ENCODE results near the gene KCNF1. TPM values are rescaled to one million over a fixed set of nuclear protein-coding genes. Genes with fewer than 3 reads are reported as not detected.

KCNF1 gene
- polyA plus RNA-seq, 1 donor from 2014 or later = 11.4 TPM

GRCh38 chr2:10905006-10905861 lies 6.5 kb upstream of the KCNF1 start:
- H3K79me2 ChIP-seq (replicated peaks; ENCODE audit: insufficient read depth, low read length) = no peaks in the 10 kb centered on the region
- H2AFZ ChIP-seq (ENCODE audit: low read depth, low read length) = no peak overlapping the region
- no peak overlapping the region for H3K4me2 ChIP-seq (ENCODE audit: low read length)
- no peaks in the 10 kb centered on the region for H3K27me3 ChIP-seq (ENCODE audit: insufficient read depth, low read depth, low read length)
- H3K9ac ChIP-seq (ENCODE audit: low read length) = no peak overlapping the region
- no peaks in the 10 kb centered on the region for H3F3A ChIP-seq (ENCODE audit: insufficient read depth, low read length, poor library complexity, severe bottlenecking)
- no peak overlapping the region for H3K4me3 ChIP-seq (ENCODE audit: low read length)
- H4K20me1 ChIP-seq (ENCODE audit: insufficient read depth) = no peaks in the 10 kb centered on the region
- H3K27ac ChIP-seq (ENCODE audit: low read length) = no peak overlapping the region
- H3K36me3 ChIP-seq (ENCODE audit: insufficient read depth, low read length) = no peaks in the 10 kb centered on the region
- H3K9me2 ChIP-seq (ENCODE audit: insufficient read depth, low read length) = no peaks in the 10 kb centered on the region
- no peak for TF ChIP-seq EZH2 (IDR thresholded peaks at IDR 0.05; ENCODE audit: borderline replicate concordance, insufficient read depth, low read length, poor library complexity, severe bottlenecking)
- TF ChIP-seq SMC3 (conservative IDR thresholded peaks at IDR 0.05; ENCODE audit: poor library complexity) = no peak
- no peak for TF ChIP-seq REST (IDR thresholded peaks at IDR 0.05; ENCODE audit: borderline replicate concordance)
- no peak for TF ChIP-seq MXI1 (conservative IDR thresholded peaks at IDR 0.05; ENCODE audit: poor library complexity, severe bottlenecking)
- no peak for TF ChIP-seq RAD21 (conservative IDR thresholded peaks at IDR 0.05)
- TF ChIP-seq CTCF (IDR thresholded peaks at IDR 0.05; ENCODE audit: poor library complexity, severe bottlenecking) = no peak
- no peak for TF ChIP-seq TAF1 (IDR thresholded peaks at IDR 0.05; ENCODE audit: low read depth)
- TF ChIP-seq POLR2AphosphoS5 (IDR thresholded peaks at IDR 0.05) = no peak
- TF ChIP-seq EP300 (conservative IDR thresholded peaks at IDR 0.05; ENCODE audit: poor library complexity, severe bottlenecking) = no peak
- H3K9me3 ChIP-seq (ENCODE audit: low read length) = no peaks in the 10 kb centered on the region

- no peak overlapping the region for H3K4me3 ChIP-seq (ENCODE audit: low read length)
- TF ChIP-seq EZH2 (IDR thresholded peaks at IDR 0.05; ENCODE audit: borderline replicate concordance, insufficient read depth, low read length, poor library complexity, severe bottlenecking) (no peak), SMC3 (conservative IDR thresholded peaks at IDR 0.05; ENCODE audit: poor library complexity) (no peak), REST (IDR thresholded peaks at IDR 0.05; ENCODE audit: borderline replicate concordance) (no peak), RAD21 (conservative IDR thresholded peaks at IDR 0.05) (no peak), MXI1 (conservative IDR thresholded peaks at IDR 0.05; ENCODE audit: poor library complexity, severe bottlenecking) (no peak), POLR2AphosphoS5 (IDR thresholded peaks at IDR 0.05) (no peak), EP300 (conservative IDR thresholded peaks at IDR 0.05; ENCODE audit: poor library complexity, severe bottlenecking) (no peak), TAF1 (IDR thresholded peaks at IDR 0.05; ENCODE audit: low read depth) (no peak), CTCF (IDR thresholded peaks at IDR 0.05; ENCODE audit: poor library complexity, severe bottlenecking) (no peak)
- H3K79me2 ChIP-seq (replicated peaks; ENCODE audit: insufficient read depth, low read length) = no peaks in the 10 kb centered on the region
- no peaks in the 10 kb centered on the region for H4K20me1 ChIP-seq (ENCODE audit: insufficient read depth)
- no peaks in the 10 kb centered on the region for H3K9me2 ChIP-seq (ENCODE audit: insufficient read depth, low read length)
- H3K9me3 ChIP-seq (ENCODE audit: low read length) = no peaks in the 10 kb centered on the region
- no peak overlapping the region for H3K27ac ChIP-seq (ENCODE audit: low read length)
- H3K36me3 ChIP-seq (ENCODE audit: insufficient read depth, low read length) = no peaks in the 10 kb centered on the region
- H3F3A ChIP-seq (ENCODE audit: insufficient read depth, low read length, poor library complexity, severe bottlenecking) = no peaks in the 10 kb centered on the region
- H3K4me2 ChIP-seq (ENCODE audit: low read length) = no peak overlapping the region
- H2AFZ ChIP-seq (ENCODE audit: low read depth, low read length) = no peak overlapping the region
- H3K27me3 ChIP-seq (ENCODE audit: insufficient read depth, low read depth, low read length) = no peaks in the 10 kb centered on the region
- no peak overlapping the region for H3K9ac ChIP-seq (ENCODE audit: low read length)
These were observed 5.9 kb upstream of the KCNF1 start for GRCh38 chr2:10905862-10906143.
